Fibroblast of lung (primary cell): ENCODE data around the gene WDR76.

ENCODE experiments used
- EZH2 ChIP-seq: IDR thresholded peaks from 2 replicates; pipeline ENCODE4 v1.5.1; 2012; ENCODE audit warnings: low read length, control low read depth, mild to moderate bottlenecking; ENCODE audit errors: missing control alignments
- TF ChIP-seq, protein P1 (sequence below), 2 donors: IDR thresholded peaks in 1 of 2; conservative IDR thresholded peaks in 1 of 2; 1 replicate in 1 of 2; 2 replicates in 1 of 2; pipeline ENCODE4 v1.5.1; 2011 to 2012; ENCODE audit warnings: low read length in 2 of 2, control low read depth in 1 of 2, inconsistent platforms in 1 of 2, low read depth in 1 of 2, mild to moderate bottlenecking in 1 of 2

DNA sequence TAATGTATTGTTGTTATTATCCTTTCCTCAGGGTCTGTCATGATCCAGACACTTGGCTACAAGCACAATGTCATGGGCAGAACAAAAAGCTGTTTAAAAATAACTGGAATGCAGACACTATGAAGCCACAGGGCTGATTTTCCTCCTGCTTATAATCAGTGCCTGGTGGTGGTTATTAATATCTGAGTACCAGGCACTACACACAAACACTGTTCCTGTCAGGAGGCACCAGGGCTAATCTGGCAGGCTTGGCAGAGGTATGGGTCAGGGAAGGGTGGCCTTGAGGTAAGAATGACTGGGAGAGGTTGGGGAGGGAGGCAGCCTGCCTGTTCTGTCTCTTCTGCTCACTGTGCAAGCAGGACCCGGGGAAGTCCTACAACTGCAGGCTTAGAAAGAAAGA, 67.2 kb downstream of the WDR76 start:
- TF ChIP-seq, protein P1, sequence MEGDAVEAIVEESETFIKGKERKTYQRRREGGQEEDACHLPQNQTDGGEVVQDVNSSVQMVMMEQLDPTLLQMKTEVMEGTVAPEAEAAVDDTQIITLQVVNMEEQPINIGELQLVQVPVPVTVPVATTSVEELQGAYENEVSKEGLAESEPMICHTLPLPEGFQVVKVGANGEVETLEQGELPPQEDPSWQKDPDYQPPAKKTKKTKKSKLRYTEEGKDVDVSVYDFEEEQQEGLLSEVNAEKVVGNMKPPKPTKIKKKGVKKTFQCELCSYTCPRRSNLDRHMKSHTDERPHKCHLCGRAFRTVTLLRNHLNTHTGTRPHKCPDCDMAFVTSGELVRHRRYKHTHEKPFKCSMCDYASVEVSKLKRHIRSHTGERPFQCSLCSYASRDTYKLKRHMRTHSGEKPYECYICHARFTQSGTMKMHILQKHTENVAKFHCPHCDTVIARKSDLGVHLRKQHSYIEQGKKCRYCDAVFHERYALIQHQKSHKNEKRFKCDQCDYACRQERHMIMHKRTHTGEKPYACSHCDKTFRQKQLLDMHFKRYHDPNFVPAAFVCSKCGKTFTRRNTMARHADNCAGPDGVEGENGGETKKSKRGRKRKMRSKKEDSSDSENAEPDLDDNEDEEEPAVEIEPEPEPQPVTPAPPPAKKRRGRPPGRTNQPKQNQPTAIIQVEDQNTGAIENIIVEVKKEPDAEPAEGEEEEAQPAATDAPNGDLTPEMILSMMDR (conservative IDR thresholded peaks at IDR 0.05 in 1 of 2, IDR thresholded peaks at IDR 0.05 in 1 of 2; ENCODE audit: low read depth in 1 of 2, low read length in 2 of 2): no peak
- no peak for TF ChIP-seq EZH2
